HEK293T (cell line): ENCODE results near the gene PCBP1.

Source experiments
- CTCF ChIA-PET: fragments of 350-600 bp; formaldehyde crosslinking; extraction: SDS; loops from one replicate; lab custom pipeline; 2021; ENCODE audit warnings: antibody characterized with exemption, inconsistent platforms; lab: Yijun Ruan, JAX
- POLR2A ChIA-PET: fragments of 350-600 bp; formaldehyde crosslinking; extraction: SDS; loops from one replicate; lab custom pipeline; 2020; ENCODE audit warnings: antibody characterized with exemption, inconsistent platforms; lab: Yijun Ruan, JAX
- DNase-seq: peaks from one replicate; pipeline ENCODE4 v3.0.0; 2012; ENCODE audit warnings: mixed read lengths; ENCODE audit errors: extremely low spot score
- ARNT ChIP-seq: fragments of 450-650 bp; IDR thresholded peaks from 2 replicates; pipeline ENCODE4 v1.6.1; 2017; ENCODE audit warnings: mild to moderate bottlenecking
- BHLHE40 ChIP-seq: fragments of 450-650 bp; IDR thresholded peaks from 2 replicates; pipeline ENCODE4 v1.6.1; 2016; ENCODE audit warnings: mild to moderate bottlenecking, moderate library complexity, borderline replicate concordance
- CTBP1 ChIP-seq: fragments of 450-650 bp; IDR thresholded peaks from 2 replicates; pipeline ENCODE4 v1.6.1; 2016; ENCODE audit warnings: borderline replicate concordance
- ELF4 ChIP-seq: fragments of 450-650 bp; IDR thresholded peaks from 2 replicates; pipeline ENCODE4 v1.6.1; 2017; ENCODE audit warnings: antibody characterized with exemption
- FOXA1 ChIP-seq: fragments of 450-650 bp; IDR thresholded peaks from 2 replicates; pipeline ENCODE4 v1.6.1; 2016; ENCODE audit warnings: mild to moderate bottlenecking
- FOXK2 ChIP-seq: fragments of 450-650 bp; IDR thresholded peaks from 2 replicates; pipeline ENCODE4 v1.6.1; 2016; ENCODE audit warnings: mild to moderate bottlenecking
- FOXM1 ChIP-seq: fragments of 450-650 bp; IDR thresholded peaks from 2 replicates; pipeline ENCODE4 v1.6.1; 2017; ENCODE audit warnings: mild to moderate bottlenecking, borderline replicate concordance
- HDGF ChIP-seq: fragments of 450-650 bp; IDR thresholded peaks from 2 replicates; pipeline ENCODE4 v1.6.1; 2017; ENCODE audit warnings: antibody characterized with exemption, borderline replicate concordance
- L3MBTL2 ChIP-seq: fragments of 450-650 bp; conservative IDR thresholded peaks from 2 replicates; pipeline ENCODE4 v1.6.1; 2016; ENCODE audit warnings: mild to moderate bottlenecking
- LEF1 ChIP-seq: fragments of 450-650 bp; IDR thresholded peaks from 2 replicates; pipeline ENCODE4 v1.6.1; 2017; ENCODE audit warnings: mild to moderate bottlenecking, borderline replicate concordance
- NFRKB ChIP-seq: fragments of 450-650 bp; IDR thresholded peaks from 2 replicates; pipeline ENCODE4 v1.6.1; 2016; ENCODE audit warnings: mild to moderate bottlenecking, moderate library complexity
- PKNOX1 ChIP-seq: fragments of 450-650 bp; IDR thresholded peaks from 2 replicates; pipeline ENCODE4 v1.6.1; 2016
- SP1 ChIP-seq: fragments of 450-650 bp; IDR thresholded peaks from 2 replicates; pipeline ENCODE4 v1.6.1; 2017
- SUZ12 ChIP-seq: fragments of 450-650 bp; IDR thresholded peaks from 2 replicates; pipeline ENCODE4 v1.6.1; 2016; ENCODE audit warnings: mild to moderate bottlenecking
- TARDBP ChIP-seq: fragments of 450-650 bp; IDR thresholded peaks from 2 replicates; pipeline ENCODE4 v1.6.1; 2016
- ZNF384 ChIP-seq: fragments of 450-650 bp; IDR thresholded peaks from 2 replicates; pipeline ENCODE4 v1.6.1; 2016

The PCBP1 gene

GRCh38 chr2:70086838-70087701 lies at the start of gene PCBP1:
Gene PCBP1 (plus strand): TSS chr2:70087477. CDS start chr2:70087744, 267 bp downstream.
- peak; percentile 92 for DNase-seq
- ChIA-PET CTCF (no interaction called here), POLR2A (interaction anchor here (0.6 to 7.8 kb wide), 15 partner anchors 11 to 206 kb away, joined by 3 to 88 read pairs (median 6); partner anchors contain the start of genes C2orf42, MXD1 and SNRPG)
- TF ChIP-seq ELF4, result 0 out of 2 replicates have a peak, but pooled peaks have one; percentile 48
- TF ChIP-seq NFRKB, result peak; percentile 56
- peak; percentile 45 for TF ChIP-seq L3MBTL2
- no peak for TF ChIP-seq FOXA1
- TF ChIP-seq ZNF384, result peak; percentile 97

- ChIA-PET CTCF (no interaction called here), POLR2A (no interaction called here)
- no peak for DNase-seq
- TF ChIP-seq TARDBP (no peak), PKNOX1 (no peak), BHLHE40 (no peak), HDGF (no peak), L3MBTL2 (no peak), ZNF384 (no peak), ELF4 (no peak), FOXM1 (no peak), NFRKB (no peak), SUZ12 (no peak), LEF1 (no peak), FOXA1 (no peak), CTBP1 (no peak), SP1 (no peak), FOXK2 (no peak), ARNT (no peak)
Observed at GRCh38 chr2:70039366-70039765, 47.9 kb upstream of the PCBP1 start.

- POLR2A ChIA-PET, result no interaction called here
- no peak for TF ChIP-seq NFRKB
- TF ChIP-seq ZNF384, result no peak
- TF ChIP-seq PKNOX1, result no peak
- TF ChIP-seq ARNT, result no peak
- CTCF ChIA-PET, result no interaction called here
- no peak for DNase-seq
Observed at GRCh38 chr2:70041663-70042062, 45.6 kb upstream of the PCBP1 start.

GRCh38 chr2:70042246-70042645 lies 45.0 kb upstream of the PCBP1 start:
- POLR2A ChIA-PET, result no interaction called here
- no peak for TF ChIP-seq FOXK2
- TF ChIP-seq ELF4, result no peak
- no peak for TF ChIP-seq CTBP1
- TF ChIP-seq FOXA1, result no peak
- no peak for TF ChIP-seq TARDBP
- TF ChIP-seq ARNT, result no peak
- TF ChIP-seq SP1, result no peak
- no peak for TF ChIP-seq NFRKB
- CTCF ChIA-PET, result no interaction called here
- no peak for DNase-seq

GRCh38 chr2:70043252-70043875 lies 43.9 kb upstream of the PCBP1 start:
- CTCF ChIA-PET, result interaction anchor here (0.5 to 0.6 kb wide), 2 partner anchors 8 to 324 kb away, joined by 3 to 5 read pairs; no protein-coding TSS in a partner anchor
- no peak for DNase-seq
- POLR2A ChIA-PET, result interaction anchor here (0.6 to 2.6 kb wide), 2 partner anchors 60 to 129 kb away, joined by 5 to 6 read pairs; partner anchors contain the start of gene MXD1
- TF ChIP-seq ARNT, result no peak
- no peak for TF ChIP-seq CTBP1
- TF ChIP-seq BHLHE40, result no peak
- TF ChIP-seq PKNOX1, result no peak
- TF ChIP-seq ELF4, result no peak
- no peak for TF ChIP-seq FOXM1
- TF ChIP-seq HDGF, result no peak
- no peak for TF ChIP-seq NFRKB

GRCh38 chr2:70044290-70045040 lies 42.8 kb upstream of the PCBP1 start:
- CTCF ChIA-PET, result no interaction called here
- DNase-seq, result no peak
- TF ChIP-seq SUZ12 (no peak), BHLHE40 (no peak), CTBP1 (no peak), SP1 (no peak), NFRKB (no peak), PKNOX1 (no peak), FOXM1 (no peak), FOXK2 (no peak), ZNF384 (no peak), L3MBTL2 (no peak), TARDBP (no peak), ELF4 (no peak), HDGF (no peak), ARNT (no peak)
- POLR2A ChIA-PET, result interaction anchor here (2.6 kb wide), 1 partner anchor 130 kb away, joined by 6 read pairs; the partner anchor contains the start of gene MXD1
